Esophagus (tissue), 2 donors: Measurements from ENCODE around the gene CTSC. TPM values are rescaled to one million over a fixed set of nuclear protein-coding genes. Genes with fewer than 3 reads are reported as not detected.

Experiments
- H3K27ac ChIP-seq, 2 donors: one replicate each; pipeline ENCODE4 v1.5.1; 2013; ENCODE audit warnings: low read depth in 2 of 2, mild to moderate bottlenecking in 2 of 2, inconsistent platforms in 1 of 2, low read length in 1 of 2, moderate library complexity in 1 of 2
- H3K27me3 ChIP-seq, 2 donors: one replicate each; pipeline ENCODE4 v1.6.1; 2013; ENCODE audit warnings: low read length in 2 of 2, control low read depth in 1 of 2, mild to moderate bottlenecking in 1 of 2; ENCODE audit not compliant: insufficient read depth in 2 of 2, control insufficient read depth in 1 of 2
- H3K36me3 ChIP-seq, 2 donors: one replicate each; pipeline ENCODE4 v1.6.1; 2013; ENCODE audit warnings: low read length in 1 of 2; ENCODE audit not compliant: control insufficient read depth in 2 of 2, insufficient read depth in 2 of 2
- H3K4me1 ChIP-seq, 2 donors: one replicate each; pipeline ENCODE4 v1.6.1; 2013; ENCODE audit warnings: low read length in 1 of 2; ENCODE audit not compliant: control insufficient read depth in 2 of 2, insufficient read depth in 2 of 2
- H3K4me3 ChIP-seq, 2 donors: one replicate each; pipeline ENCODE4 v1.5.1; 2013; ENCODE audit warnings: low read length in 2 of 2, mild to moderate bottlenecking in 2 of 2, low read depth in 1 of 2, moderate library complexity in 1 of 2
- H3K9me3 ChIP-seq, 2 donors: one replicate each; pipeline ENCODE4 v1.6.1; 2013; ENCODE audit warnings: mild to moderate bottlenecking in 2 of 2, low read depth in 1 of 2, low read length in 1 of 2, moderate library complexity in 1 of 2; ENCODE audit not compliant: control insufficient read depth in 2 of 2, insufficient read depth in 1 of 2
- WGBS, 2 donors: extraction: QIAGEN DNeasy Blood & Tissue Kit; methylation state at CpG; one replicate each; pipeline ENCODE4 v1.1.7; 2013; 5-methylcytosine and 5-hydroxymethylcytosine counted together
- polyA plus RNA-seq, 2 donors: library from polyadenylated mRNA; stranded (reverse); fragments of 200-250 nt; gene quantifications; one replicate each; pipeline ENCODE4 v1.2.3, GENCODE V29; 2013
- donor health status: healthy with polysubstance abuse.
- donor health status: Bipolar disorder and iron deficiency.

The CTSC gene
- polyA plus RNA-seq, 2 donors = 33.8 to 35.3 TPM

DNA sequence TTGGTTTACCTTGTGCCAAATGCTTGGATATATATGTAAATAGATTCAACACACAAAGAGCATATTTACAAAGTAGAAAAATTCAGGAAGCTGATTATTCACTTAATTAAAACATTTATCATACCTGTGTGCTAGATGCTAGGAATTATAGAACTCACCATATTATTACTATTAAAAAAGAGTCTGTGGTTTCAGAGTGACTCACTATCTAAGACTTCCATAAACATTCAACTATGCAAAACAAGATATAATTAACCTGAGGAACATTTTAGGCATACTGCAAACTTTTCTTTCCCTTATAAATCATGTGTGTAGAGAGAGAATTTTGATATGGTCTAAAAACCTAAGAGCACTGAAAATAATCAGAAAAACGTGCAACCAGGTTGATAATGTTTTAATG is 27.3 kb downstream of the CTSC start:
- no peaks in the 10 kb centered on the region for H3K27me3 ChIP-seq
- H3K27ac ChIP-seq = no peak overlapping the region
- WGBS, 2 donors = 69 to 71% methylated on average over 1 of the region's 1 CpG
- H3K36me3 ChIP-seq = peaks cover 0 to 9% of the 10 kb centered on the region in 2 donors
- H3K4me3 ChIP-seq = no peak overlapping the region
- H3K9me3 ChIP-seq = no peaks in the 10 kb centered on the region
- H3K4me1 ChIP-seq = no peaks in the 10 kb centered on the region

DNA sequence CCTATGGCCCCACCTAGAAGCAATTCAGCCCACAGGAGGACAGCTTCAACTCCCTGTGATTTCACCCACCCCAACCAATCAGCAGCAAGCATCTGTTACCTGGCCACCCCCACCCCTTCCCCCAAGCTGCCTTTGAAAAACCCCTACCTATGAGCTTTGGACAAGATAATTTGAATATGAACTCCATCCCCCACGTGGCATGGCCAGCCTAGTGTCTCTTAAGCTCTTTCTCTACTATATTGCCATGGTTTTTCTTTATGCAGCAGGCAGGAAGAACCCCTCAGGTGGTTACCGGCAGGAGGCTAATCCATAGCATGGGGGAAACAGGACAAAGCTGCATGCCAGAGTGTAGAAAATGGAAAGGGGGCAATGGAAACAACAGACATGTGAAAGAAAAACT is 29.0 kb downstream of the CTSC start:
- Histone ChIP-seq H3K9me3 (no peaks in the 10 kb centered on the region), H3K27me3 (no peaks in the 10 kb centered on the region), H3K4me1 (no peaks in the 10 kb centered on the region), H3K4me3 (no peak overlapping the region), H3K27ac (no peak overlapping the region), H3K36me3 (peaks cover 0 to 9% of the 10 kb centered on the region in 2 donors)
- 79 to 83% methylated on average over 2 of the region's 2 CpGs for WGBS, 2 donors

DNA sequence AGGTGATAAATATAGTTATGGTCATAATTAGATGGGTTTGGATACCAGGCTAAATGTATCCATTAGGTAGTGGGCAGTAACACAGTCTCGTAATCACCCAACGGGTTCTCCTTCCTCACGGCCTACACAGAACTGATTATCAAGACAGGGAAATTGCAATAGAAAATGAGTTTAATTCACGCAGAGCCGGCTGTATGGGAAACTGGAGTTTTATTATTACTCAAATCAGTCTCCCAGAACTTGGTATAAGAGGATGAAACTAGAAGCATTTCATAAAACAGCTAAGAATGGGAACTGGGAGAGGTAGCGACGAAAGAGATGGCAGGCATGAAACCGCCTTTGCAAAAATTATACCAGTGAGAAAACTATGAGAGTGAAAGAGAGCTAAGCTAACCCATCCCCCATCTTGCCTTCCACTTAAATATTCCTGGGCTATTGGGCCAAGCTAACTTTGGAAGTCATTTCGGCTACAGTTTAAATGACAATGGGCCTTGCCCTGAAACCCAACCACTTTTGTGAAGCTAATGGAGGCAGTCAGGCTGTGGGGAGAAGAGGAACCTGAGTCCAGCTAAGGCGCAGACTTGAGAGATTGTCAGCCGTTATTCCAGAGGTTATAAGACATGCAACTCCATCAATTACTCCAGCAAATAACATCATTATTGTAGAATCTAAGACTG is 29.6 kb downstream of the CTSC start:
- Histone ChIP-seq H3K27ac (no peak overlapping the region), H3K4me1 (no peaks in the 10 kb centered on the region), H3K9me3 (no peaks in the 10 kb centered on the region), H3K4me3 (no peak overlapping the region), H3K27me3 (no peaks in the 10 kb centered on the region), H3K36me3 (peaks cover 0 to 9% of the 10 kb centered on the region in 2 donors)
- WGBS, 2 donors = 95 to 96% methylated on average over 11 of the region's 11 CpGs

- peaks cover 0 to 9% of the 10 kb centered on the region in 2 donors for H3K36me3 ChIP-seq
- H3K27ac ChIP-seq = no peak overlapping the region
- H3K9me3 ChIP-seq = no peaks in the 10 kb centered on the region
- H3K4me3 ChIP-seq = no peak overlapping the region
- WGBS, 2 donors = 78 to 97% methylated on average over 2 of the region's 2 CpGs
- no peaks in the 10 kb centered on the region for H3K4me1 ChIP-seq
- no peaks in the 10 kb centered on the region for H3K27me3 ChIP-seq
Measured at GRCh38 chr11:88306785-88307184, 30.8 kb downstream of the CTSC start.

DNA sequence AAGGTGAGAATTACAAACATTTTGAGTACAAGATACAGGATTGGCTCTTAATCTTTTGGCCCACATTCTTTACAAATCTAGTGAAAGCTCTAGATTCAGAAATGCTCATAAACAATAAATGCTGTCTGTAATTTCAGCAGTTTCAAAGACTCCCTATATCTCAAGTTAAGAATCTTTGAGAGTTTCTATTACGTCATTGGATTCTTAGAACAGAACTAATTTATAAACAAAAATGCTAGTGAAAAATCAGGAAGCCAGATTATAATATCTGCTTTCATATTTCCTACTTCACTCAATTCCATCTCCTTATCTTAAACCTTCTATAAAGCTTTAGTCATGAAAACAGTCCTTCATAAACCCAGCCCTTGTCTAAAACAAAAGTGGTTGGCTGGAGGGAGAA is 32.1 kb downstream of the CTSC start:
- 89 to 98% methylated on average over 1 of the region's 1 CpG for WGBS, 2 donors
- no peak overlapping the region for H3K4me3 ChIP-seq
- H3K36me3 ChIP-seq = peaks cover 0 to 9% of the 10 kb centered on the region in 2 donors
- no peaks in the 10 kb centered on the region for H3K9me3 ChIP-seq
- H3K27ac ChIP-seq = no peak overlapping the region
- H3K27me3 ChIP-seq = no peaks in the 10 kb centered on the region
- no peaks in the 10 kb centered on the region for H3K4me1 ChIP-seq

- Histone ChIP-seq H3K4me1 (no peaks in the 10 kb centered on the region), H3K27me3 (no peaks in the 10 kb centered on the region), H3K4me3 (no peak overlapping the region), H3K9me3 (no peaks in the 10 kb centered on the region), H3K36me3 (peaks cover 0 to 9% of the 10 kb centered on the region in 2 donors), H3K27ac (no peak overlapping the region)
- 100% methylated on average over 1 of the region's 1 CpG for WGBS, 2 donors
Measured at GRCh38 chr11:88304352-88304751, 33.2 kb downstream of the CTSC start.

GRCh38 chr11:88303037-88303436 is 34.5 kb downstream of the CTSC start:
- Histone ChIP-seq H3K27me3 (no peaks in the 10 kb centered on the region), H3K4me3 (no peak overlapping the region), H3K27ac (no peak overlapping the region), H3K9me3 (no peaks in the 10 kb centered on the region), H3K4me1 (no peaks in the 10 kb centered on the region), H3K36me3 (peaks cover 0 to 8% of the 10 kb centered on the region in 2 donors)
- 87 to 88% methylated on average over 1 of the region's 1 CpG for WGBS, 2 donors

DNA sequence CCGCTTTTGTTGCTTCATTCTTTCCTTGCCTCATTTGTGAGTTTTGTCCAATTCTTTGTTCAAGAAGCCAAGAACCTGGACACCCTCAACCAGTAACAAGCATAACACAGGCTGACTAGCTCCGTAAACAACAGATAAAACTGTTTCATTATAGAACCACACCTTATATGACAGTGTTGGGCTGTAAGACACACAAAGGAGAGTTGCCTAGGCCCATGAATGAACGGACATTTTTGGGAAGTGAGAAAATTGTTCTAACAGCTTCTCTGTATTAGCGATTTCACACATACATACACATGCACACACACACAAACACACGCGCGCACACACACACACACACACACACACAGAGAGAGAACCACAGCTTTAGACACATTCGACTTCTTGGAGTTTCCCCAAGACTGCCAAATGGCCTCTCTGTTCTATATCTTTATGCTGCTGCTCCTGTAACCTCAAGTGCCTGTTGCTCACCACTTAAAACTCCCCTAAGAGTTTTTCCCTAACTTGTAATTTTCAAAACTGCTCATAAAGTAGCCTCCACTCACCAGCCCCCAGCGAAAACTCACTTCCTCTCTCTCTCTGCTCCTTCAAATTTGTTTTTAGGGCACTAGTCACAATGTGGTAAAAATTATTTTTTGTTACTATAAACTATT is 35.9 kb downstream of the CTSC start:
- no peak overlapping the region for H3K4me3 ChIP-seq
- H3K4me1 ChIP-seq = no peaks in the 10 kb centered on the region
- no peaks in the 10 kb centered on the region for H3K9me3 ChIP-seq
- no peaks in the 10 kb centered on the region for H3K27me3 ChIP-seq
- no peak overlapping the region for H3K27ac ChIP-seq
- WGBS, 2 donors = 77 to 80% methylated on average over 9 of the region's 9 CpGs
- H3K36me3 ChIP-seq = peaks cover 0 to 8% of the 10 kb centered on the region in 2 donors

GRCh38 chr11:88300888-88301487 is 36.5 kb downstream of the CTSC start:
- Histone ChIP-seq H3K4me1 (no peaks in the 10 kb centered on the region), H3K4me3 (no peak overlapping the region), H3K9me3 (no peaks in the 10 kb centered on the region), H3K27ac (no peak overlapping the region), H3K36me3 (peaks cover 0 to 2% of the 10 kb centered on the region in 2 donors), H3K27me3 (no peaks in the 10 kb centered on the region)
- 82 to 87% methylated on average over 3 of the region's 3 CpGs for WGBS, 2 donors
